Naive thymus-derived CD8-positive, alpha-beta T cell (primary cell): ENCODE results near the gene LIX1L. TPM values are rescaled to one million over a fixed set of nuclear protein-coding genes. Genes with fewer than 3 reads are reported as not detected.

Experiments used
- ATAC-seq, 2 donors: fragments of 150-1000 bp; cut with Tn5 transposase in 1 of 2; sonication (Bioruptor Pico), chemical (Tn5 transposase) in 1 of 2; 1 replicate in 1 of 2; 2 replicates in 1 of 2; pipeline ENCODE4 v1.10.0; 2021; ENCODE audit warnings: mild to moderate bottlenecking in 2 of 2, moderate library complexity in 2 of 2
- POLR2A ChIA-PET: fragments of 350-600 bp; sonication (Branson Sonifier 250); formaldehyde crosslinking; loops from one replicate; lab custom pipeline; 2021; ENCODE audit warnings: antibody characterized with exemption; lab: Charles Lee
- DNase-seq, 10 donors: peaks; one replicate each; pipeline versions ENCODE4 v3.0.0 to v3.0.0-alpha.2; 2020 to 2022
- H3K27ac Mint-ChIP-seq, 10 donors: one replicate each; pipeline ENCODE4 v1.8.0; 2020 to 2022; ENCODE audit warnings: mild to moderate bottlenecking in 10 of 10, mixed read lengths in 10 of 10, moderate library complexity in 4 of 10, inconsistent platforms in 1 of 10
- H3K27me3 Mint-ChIP-seq, 5 donors: one replicate each; pipeline ENCODE4 v1.8.0; 2021 to 2022; ENCODE audit warnings: mixed read lengths in 5 of 5
- H3K36me3 Mint-ChIP-seq, 3 donors: one replicate each; pipeline ENCODE4 v1.8.0; 2020 to 2022; ENCODE audit warnings: mixed read lengths in 3 of 3, mild to moderate bottlenecking in 2 of 3, inconsistent platforms in 1 of 3
- H3K4me1 Mint-ChIP-seq, 4 donors: one replicate each; pipeline ENCODE4 v1.8.0; 2021 to 2022; ENCODE audit warnings: mixed read lengths in 4 of 4
- H3K4me3 Mint-ChIP-seq, 10 donors: one replicate each; pipeline ENCODE4 v1.8.0; 2020 to 2022; ENCODE audit warnings: mild to moderate bottlenecking in 10 of 10, mixed read lengths in 10 of 10, moderate library complexity in 6 of 10, inconsistent platforms in 1 of 10
- H3K9me3 Mint-ChIP-seq, 9 donors: one replicate each; pipeline ENCODE4 v1.8.0; 2020 to 2022; ENCODE audit warnings: mixed read lengths in 9 of 9, mild to moderate bottlenecking in 3 of 9, inconsistent platforms in 1 of 9, moderate library complexity in 1 of 9
- polyA plus RNA-seq, 3 donors: library from polyadenylated mRNA; unstranded; fragments of 300-500 nt; fragmentation: Illumina TruSeq; gene quantifications; one replicate each; pipeline ENCODE4 v1.2.3, GENCODE V29; 2021
- total RNA-seq, 8 experiments: library from RNA in 2 of 8; stranded (reverse) in 2 of 8; gene quantifications; one replicate each; pipeline ENCODE4 v1.2.3 and lab custom pipeline; 2021 to 2026

Gene LIX1L
- total and polyA plus RNA-seq, 5 experiments from 2014 or later = 26.3 to 59.4 (median 31.7) TPM

- POLR2A ChIA-PET = interaction anchor here (0.5 to 30.6 kb wide), 9 partner anchors 7 to 136 kb away, joined by 4 to 1573 read pairs (median 49); partner anchors contain the start of genes ANKRD34A, LIX1L, PEX11B and PIAS3
- Mint-ChIP-seq H3K4me3 (peak overlapping the region; percentile 91 to 100 (median 99)), H3K36me3 (peaks cover 45 to 54% (median 50%) of the 10 kb centered on the region in 3 donors), H3K9me3 (peaks cover 0 to 8% (median 0%) of the 10 kb centered on the region in 9 donors), H3K4me1 (peaks cover 29 to 72% (median 53%) of the 10 kb centered on the region in 4 donors), H3K27me3 (no peaks in the 10 kb centered on the region), H3K27ac (peak overlapping the region; percentile 90 to 100 (median 99))
- ATAC-seq (no peak), DNase-seq (no peak)
Measured at GRCh38 chr1:145993618-145994390, 36.0 kb upstream of the LIX1L start.

GRCh38 chr1:145992958-145993617 is 35.3 kb upstream of the LIX1L start:
- H3K4me3 Mint-ChIP-seq = peak overlapping the region; percentile 91 to 100 (median 99)
- no peak for ATAC-seq
- H3K4me1 Mint-ChIP-seq = peaks cover 33 to 72% (median 54%) of the 10 kb centered on the region in 4 donors
- H3K9me3 Mint-ChIP-seq = peaks cover 0 to 8% (median 0%) of the 10 kb centered on the region in 9 donors
- H3K36me3 Mint-ChIP-seq = peaks cover 45 to 54% (median 50%) of the 10 kb centered on the region in 3 donors
- POLR2A ChIA-PET = interaction anchor here (0.7 to 30.6 kb wide), 8 partner anchors 6 to 135 kb away, joined by 3 to 1573 read pairs (median 54); partner anchors contain the start of genes ANKRD34A, LIX1L, PEX11B and PIAS3
- H3K27ac Mint-ChIP-seq = peak overlapping the region; percentile 90 to 100 (median 99)
- H3K27me3 Mint-ChIP-seq = no peaks in the 10 kb centered on the region
- DNase-seq = no peak

GRCh38 chr1:145992502-145992936 is 34.7 kb upstream of the LIX1L start:
- Mint-ChIP-seq H3K27ac (peak overlapping the region; percentile 79 to 99 (median 98)), H3K27me3 (no peaks in the 10 kb centered on the region), H3K4me1 (peaks cover 33 to 72% (median 56%) of the 10 kb centered on the region in 4 donors), H3K9me3 (peaks cover 0 to 8% (median 0%) of the 10 kb centered on the region in 9 donors), H3K36me3 (peaks cover 45 to 54% (median 50%) of the 10 kb centered on the region in 3 donors), H3K4me3 (peak overlapping the region; percentile 91 to 100 (median 99))
- DNase-seq (no peak), ATAC-seq (no peak)
- POLR2A ChIA-PET = interaction anchor here (0.7 to 30.6 kb wide), 7 partner anchors 5 to 134 kb away, joined by 3 to 1573 read pairs (median 83); partner anchors contain the start of genes ANKRD34A, LIX1L, PEX11B and PIAS3

GRCh38 chr1:145991735-145992412 is 34.1 kb upstream of the LIX1L start:
- Mint-ChIP-seq H3K27me3 (no peaks in the 10 kb centered on the region), H3K9me3 (peaks cover 0 to 7% (median 0%) of the 10 kb centered on the region in 9 donors), H3K27ac (peak overlapping the region; percentile 44 to 99 (median 92)), H3K36me3 (peaks cover 45 to 54% (median 50%) of the 10 kb centered on the region in 3 donors), H3K4me3 (peak overlapping the region; percentile 91 to 100 (median 99)), H3K4me1 (peaks cover 32 to 70% (median 56%) of the 10 kb centered on the region in 4 donors)
- DNase-seq (no peak), ATAC-seq (no peak)
- POLR2A ChIA-PET = interaction anchor here (0.7 to 30.6 kb wide), 6 partner anchors 5 to 134 kb away, joined by 4 to 1573 read pairs (median 239); partner anchors contain the start of genes ANKRD34A, LIX1L, PIAS3 and POLR3GL

GRCh38 chr1:145990249-145990855 is 32.5 kb upstream of the LIX1L start:
- Mint-ChIP-seq H3K4me1 (peaks cover 36 to 83% (median 69%) of the 10 kb centered on the region in 4 donors), H3K36me3 (peaks cover 33 to 43% (median 40%) of the 10 kb centered on the region in 3 donors), H3K27me3 (no peaks in the 10 kb centered on the region), H3K4me3 (peak overlapping the region in 8 of 10 donors; percentile 29 to 99 (median 77)), H3K27ac (peak overlapping the region in 9 of 10 donors; percentile 20 to 96 (median 89)), H3K9me3 (peaks cover 0 to 4% (median 0%) of the 10 kb centered on the region in 9 donors)
- POLR2A ChIA-PET = interaction anchor here (1.5 to 30.6 kb wide), 5 partner anchors 3 to 63 kb away, joined by 6 to 1573 read pairs (median 462); partner anchors contain the start of genes ANKRD34A, LIX1L, POLR3GL and RBM8A
- ATAC-seq (peak in 1 of 2 donors; percentile 4), DNase-seq (no peak)

GRCh38 chr1:145988773-145989172 is 31.0 kb upstream of the LIX1L start:
- ATAC-seq (peak; percentile 67 to 84), DNase-seq (peak in 1 of 10 donors; percentile 59)
- Mint-ChIP-seq H3K36me3 (peaks cover 17 to 27% (median 24%) of the 10 kb centered on the region in 3 donors), H3K27ac (peak overlapping the region; percentile 0 to 95 (median 81)), H3K4me1 (peaks cover 46 to 86% (median 80%) of the 10 kb centered on the region in 4 donors), H3K4me3 (peak overlapping the region in 9 of 10 donors; percentile 28 to 82 (median 49)), H3K9me3 (peaks cover 0 to 3% (median 0%) of the 10 kb centered on the region in 9 donors), H3K27me3 (no peaks in the 10 kb centered on the region)
- POLR2A ChIA-PET = interaction anchor here (0.6 to 30.6 kb wide), 8 partner anchors 2 to 130 kb away, joined by 3 to 1573 read pairs (median 8); partner anchors contain the start of genes ANKRD34A, LIX1L, PIAS3 and POLR3GL

GRCh38 chr1:145987926-145988325 is 30.1 kb upstream of the LIX1L start:
- Mint-ChIP-seq H3K27me3 (no peaks in the 10 kb centered on the region), H3K36me3 (peaks cover 8 to 18% (median 16%) of the 10 kb centered on the region in 3 donors), H3K27ac (peak overlapping the region in 6 of 10 donors; percentile 27 to 95 (median 82)), H3K9me3 (peaks cover 0 to 3% (median 0%) of the 10 kb centered on the region in 9 donors), H3K4me3 (peak overlapping the region in 4 of 10 donors; percentile 19 to 57 (median 32)), H3K4me1 (peaks cover 51 to 86% (median 80%) of the 10 kb centered on the region in 4 donors)
- ATAC-seq = no peak
- DNase-seq = no peak
- POLR2A ChIA-PET = interaction anchor here (1.1 to 30.6 kb wide), 6 partner anchors 1 to 129 kb away, joined by 3 to 1573 read pairs (median 236); partner anchors contain the start of genes ANKRD34A, LIX1L, PIAS3 and POLR3GL

- DNase-seq = no peak
- Mint-ChIP-seq H3K36me3 (peaks cover 0 to 5% (median 2%) of the 10 kb centered on the region in 3 donors), H3K4me1 (peaks cover 51 to 87% (median 73%) of the 10 kb centered on the region in 4 donors), H3K27ac (peak overlapping the region in 3 of 10 donors; percentile 49 to 94 (median 87)), H3K27me3 (no peaks in the 10 kb centered on the region), H3K9me3 (peaks cover 0 to 3% (median 0%) of the 10 kb centered on the region in 9 donors), H3K4me3 (peak overlapping the region in 1 of 10 donors; percentile 31)
- ATAC-seq = no peak
- POLR2A ChIA-PET = interaction anchor here (0.7 to 30.6 kb wide), 5 partner anchors 9 to 67 kb away, joined by 3 to 1573 read pairs (median 6); partner anchors contain the start of genes ANKRD34A, LIX1L, POLR3GL and RBM8A
Measured at GRCh38 chr1:145986551-145986950, 28.7 kb upstream of the LIX1L start.

- peaks cover 0 to 1% (median 0%) of the 10 kb centered on the region in 3 donors for H3K36me3 Mint-ChIP-seq
- H3K4me1 Mint-ChIP-seq = peaks cover 48 to 84% (median 68%) of the 10 kb centered on the region in 4 donors
- ATAC-seq (no peak), DNase-seq (no peak)
- POLR2A ChIA-PET = interaction anchor here (0.5 to 30.6 kb wide), 5 partner anchors 8 to 66 kb away, joined by 3 to 1573 read pairs (median 6); partner anchors contain the start of genes ANKRD34A, LIX1L, POLR3GL and TXNIP
- H3K9me3 Mint-ChIP-seq = peaks cover 0 to 3% (median 0%) of the 10 kb centered on the region in 9 donors
- peak overlapping the region; percentile 29 to 75 (median 65) for H3K4me3 Mint-ChIP-seq
- H3K27ac Mint-ChIP-seq = peak overlapping the region in 9 of 10 donors; percentile 38 to 95 (median 89)
- no peaks in the 10 kb centered on the region for H3K27me3 Mint-ChIP-seq
Measured at GRCh38 chr1:145985502-145986439, 28.0 kb upstream of the LIX1L start.
